ENCODE measurements around the gene FBXO36.

FBXO36 gene

GRCh38 chr2:229970406-229970805, 48.1 kb downstream of the FBXO36 start:
- no peak for DNase-seq (ENCODE audit: low read depth in 2 of 2)

- DNase-seq (ENCODE audit: low read depth in 2 of 2): no peak
These were observed 49.0 kb downstream of the FBXO36 start for GRCh38 chr2:229971298-229971790.

GRCh38 chr2:229974266-229974665, 52.0 kb downstream of the FBXO36 start:
- no peak for DNase-seq (ENCODE audit: low read depth in 2 of 2)

- DNase-seq (ENCODE audit: low read depth in 2 of 2): no peak
These were observed 58.3 kb downstream of the FBXO36 start for GRCh38 chr2:229980431-229981184.

- no peak for DNase-seq (ENCODE audit: low read depth in 2 of 2)
These were observed 70.9 kb downstream of the FBXO36 start for GRCh38 chr2:229993236-229993635.

- DNase-seq (ENCODE audit: low read depth in 2 of 2): no peak
These were observed 74.0 kb downstream of the FBXO36 start for GRCh38 chr2:229996320-229996719.

- DNase-seq (ENCODE audit: low read depth in 2 of 2): no peak
These were observed 75.3 kb downstream of the FBXO36 start for GRCh38 chr2:229997565-229997964.

GRCh38 chr2:230000118-230000841, 78.0 kb downstream of the FBXO36 start:
- no peak for DNase-seq (ENCODE audit: low read depth in 2 of 2)

GRCh38 chr2:230007931-230008707, 85.8 kb downstream of the FBXO36 start:
- peak; percentile 54 to 82 for DNase-seq (ENCODE audit: low read depth in 2 of 2)

GRCh38 chr2:230008708-230009066, 86.4 kb downstream of the FBXO36 start:
- no peak for DNase-seq (ENCODE audit: low read depth in 2 of 2)

GRCh38 chr2:230010501-230010900, 88.2 kb downstream of the FBXO36 start:
- no peak for DNase-seq (ENCODE audit: low read depth in 2 of 2)

GRCh38 chr2:230011617-230012016, 89.3 kb downstream of the FBXO36 start:
- DNase-seq (ENCODE audit: low read depth in 2 of 2): no peak

- DNase-seq (ENCODE audit: low read depth in 2 of 2): no peak
These were observed 90.1 kb downstream of the FBXO36 start for GRCh38 chr2:230012267-230012884.

- no peak for DNase-seq (ENCODE audit: low read depth in 2 of 2)
These were observed 94.5 kb downstream of the FBXO36 start for GRCh38 chr2:230016844-230017243.

- no peak for DNase-seq (ENCODE audit: low read depth in 2 of 2)
These were observed 95.8 kb downstream of the FBXO36 start for GRCh38 chr2:230018153-230018552.

GRCh38 chr2:230019742-230020141, 97.4 kb downstream of the FBXO36 start:
- DNase-seq (ENCODE audit: low read depth in 2 of 2): no peak

- DNase-seq (ENCODE audit: low read depth in 2 of 2): no peak
These were observed 101.0 kb downstream of the FBXO36 start for GRCh38 chr2:230023313-230023712.

- DNase-seq (ENCODE audit: low read depth in 2 of 2): no peak
These were observed 119.9 kb downstream of the FBXO36 start for GRCh38 chr2:230042195-230042594.

GRCh38 chr2:230043025-230043424, 120.7 kb downstream of the FBXO36 start:
- DNase-seq (ENCODE audit: low read depth in 2 of 2): no peak

- DNase-seq (ENCODE audit: low read depth in 2 of 2): no peak
These were observed 121.2 kb downstream of the FBXO36 start for GRCh38 chr2:230043461-230043860.

GRCh38 chr2:230046491-230046890, 124.2 kb downstream of the FBXO36 start:
- DNase-seq (ENCODE audit: low read depth in 2 of 2): no peak
